Endometrial microvascular endothelial cells (primary cell): ENCODE results near the gene ELL2. TPM values are rescaled to one million over a fixed set of nuclear protein-coding genes. Genes with fewer than 3 reads are reported as not detected.

Experiments
- in situ Hi-C: cut with HindIII; loops from 2 replicates; pipeline ENCODE4 v1.10.0; 2017; ENCODE audit warnings: low sequenced_read_pairs, low pct_unique_long_range_greater_than_20kb; ENCODE audit errors: inconsistent ontology term
- total RNA-seq: library from RNA; depleted of rRNA; stranded (reverse); fragments of >200 nt; gene quantifications from one replicate; pipeline ENCODE4 v1.2.3, GENCODE V29; 2015; ENCODE audit errors: inconsistent ontology term

ELL2 gene
- total RNA-seq, 1 donor from 2014 or later: 47.2 TPM

DNA sequence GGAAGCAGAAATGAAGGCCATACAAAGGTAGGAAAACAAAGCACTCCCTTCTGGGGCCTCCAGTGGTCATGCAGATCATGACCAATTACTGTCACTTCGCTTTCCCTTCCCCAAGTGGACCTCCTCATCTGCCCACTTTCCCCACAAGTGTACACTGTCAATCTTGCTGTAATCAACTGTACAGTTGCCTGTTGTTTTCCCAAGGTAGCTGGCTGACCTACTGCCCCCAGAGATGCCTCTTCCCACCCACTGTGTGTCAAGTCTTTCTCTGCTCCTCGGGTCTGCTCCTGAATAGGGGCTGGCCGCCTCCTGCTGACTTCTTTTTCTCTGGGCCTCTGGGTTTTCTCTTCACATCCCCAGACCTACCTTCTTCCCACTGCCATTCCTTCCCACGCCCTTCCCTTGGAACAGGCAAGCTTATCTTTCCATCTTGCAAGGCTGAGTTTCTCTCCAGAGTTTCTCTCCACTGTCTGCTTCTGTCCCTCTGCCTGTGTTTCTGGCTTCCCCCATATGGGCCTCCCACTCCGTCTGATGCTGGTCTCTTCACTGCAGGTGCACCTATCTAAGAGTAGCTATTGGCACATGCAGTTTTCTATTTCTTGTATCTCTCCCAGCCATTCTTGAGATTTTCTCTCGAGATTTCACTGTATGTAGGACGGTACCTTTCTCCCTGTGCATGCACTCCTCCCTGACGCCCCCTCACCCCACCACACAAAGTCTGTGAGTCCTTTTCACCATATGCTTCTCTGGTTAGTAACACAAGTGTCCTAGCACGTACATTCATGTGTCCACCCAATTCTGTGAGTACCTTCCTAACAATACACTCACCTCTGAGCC lies 2.4 kb downstream of the ELL2 start:
- in situ Hi-C loops: loop anchor here (10.0 kb wide), 1 partner anchor 376 kb away; no protein-coding TSS in a partner anchor

GRCh38 chr5:95958310-95959014 lies 3.2 kb downstream of the ELL2 start:
- in situ Hi-C loops: loop anchor here (10.0 kb wide), 1 partner anchor 376 kb away; no protein-coding TSS in a partner anchor

DNA sequence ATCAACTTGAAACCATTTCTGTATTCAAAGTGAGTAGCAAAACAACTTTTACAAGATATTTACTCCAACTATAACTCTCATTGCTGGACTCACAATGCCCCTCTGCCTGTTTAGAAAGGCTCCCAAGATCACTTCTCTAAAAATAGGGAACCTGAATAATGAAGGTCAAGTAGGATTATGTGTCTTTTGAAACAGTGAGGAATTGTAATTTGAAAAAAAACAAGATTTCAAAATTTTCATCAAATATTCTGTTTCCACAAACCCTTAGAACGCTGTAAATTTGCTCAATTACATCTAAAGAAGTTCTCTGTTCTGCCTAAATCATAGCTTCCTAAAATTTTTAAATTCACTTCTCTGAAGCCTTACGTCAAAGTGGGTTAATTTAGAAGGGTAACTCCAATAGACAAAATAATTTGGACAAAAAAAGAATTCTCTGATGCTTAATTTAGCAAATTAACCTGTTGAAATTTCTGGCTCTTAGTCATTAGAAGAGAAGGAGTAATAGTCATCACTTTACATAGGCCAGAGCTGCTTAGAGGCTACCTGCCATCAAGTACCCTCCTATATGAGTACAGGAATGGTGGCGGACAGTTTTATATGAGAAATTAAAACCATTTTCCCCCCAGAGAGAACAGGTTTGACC lies 4.0 kb downstream of the ELL2 start:
- in situ Hi-C loops: loop anchor here (10.0 kb wide), 1 partner anchor 377 kb away; no protein-coding TSS in a partner anchor

DNA sequence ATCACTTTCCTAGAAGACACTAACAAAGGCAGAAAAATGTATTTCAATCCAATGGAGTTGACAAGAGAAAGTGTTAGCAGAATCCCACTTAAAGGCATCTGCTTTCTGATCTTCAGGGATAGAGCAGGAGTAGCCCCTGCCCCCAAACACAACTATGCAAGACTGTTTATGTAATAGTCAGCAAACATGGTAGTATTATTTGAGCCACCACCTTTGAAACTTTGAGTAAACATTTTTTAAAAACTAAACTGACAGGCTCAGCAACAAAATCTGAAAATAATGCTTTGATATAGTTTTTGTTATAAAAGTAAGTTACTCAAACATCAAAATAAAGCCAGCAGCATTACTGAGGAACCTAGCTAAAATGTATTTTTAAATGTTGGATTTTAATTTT lies 4.8 kb downstream of the ELL2 start:
- in situ Hi-C loops: loop anchor here (10.0 kb wide), 1 partner anchor 378 kb away; no protein-coding TSS in a partner anchor

GRCh38 chr5:95956021-95956899 lies 5.4 kb downstream of the ELL2 start:
- in situ Hi-C loops: loop anchor here (10.0 kb wide), 1 partner anchor 379 kb away; no protein-coding TSS in a partner anchor

- in situ Hi-C loops: loop anchor here (10.0 kb wide), 1 partner anchor 380 kb away; no protein-coding TSS in a partner anchor
Measured at GRCh38 chr5:95954716-95955115, 6.9 kb downstream of the ELL2 start.

- in situ Hi-C loops: loop anchor here (10.0 kb wide), 1 partner anchor 382 kb away; no protein-coding TSS in a partner anchor
Measured at GRCh38 chr5:95953021-95953702, 8.5 kb downstream of the ELL2 start.

DNA sequence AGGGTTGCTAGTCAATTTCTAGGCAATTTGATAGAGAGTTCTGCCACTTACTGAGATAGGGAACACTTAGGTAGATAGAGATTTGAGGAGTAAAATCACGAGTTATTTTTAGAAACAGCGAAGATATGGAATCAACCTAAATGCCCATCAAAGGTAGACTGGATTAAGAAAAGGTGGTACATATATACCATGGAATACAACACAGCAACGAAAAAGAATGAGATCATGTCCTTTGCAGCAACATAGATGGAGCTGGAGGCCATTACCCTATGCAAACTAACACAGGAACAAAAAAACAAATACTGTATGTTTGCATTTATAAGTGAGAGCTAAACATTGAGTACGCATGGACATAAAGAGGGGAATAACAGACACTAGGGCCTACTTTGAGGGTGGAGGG lies 9.7 kb downstream of the ELL2 start:
- in situ Hi-C loops: loop anchor here (10.0 kb wide), 1 partner anchor 383 kb away; no protein-coding TSS in a partner anchor

GRCh38 chr5:95949810-95950209 lies 11.8 kb downstream of the ELL2 start:
- in situ Hi-C loops: loop anchor here (10.0 kb wide), 1 partner anchor 385 kb away; no protein-coding TSS in a partner anchor

DNA sequence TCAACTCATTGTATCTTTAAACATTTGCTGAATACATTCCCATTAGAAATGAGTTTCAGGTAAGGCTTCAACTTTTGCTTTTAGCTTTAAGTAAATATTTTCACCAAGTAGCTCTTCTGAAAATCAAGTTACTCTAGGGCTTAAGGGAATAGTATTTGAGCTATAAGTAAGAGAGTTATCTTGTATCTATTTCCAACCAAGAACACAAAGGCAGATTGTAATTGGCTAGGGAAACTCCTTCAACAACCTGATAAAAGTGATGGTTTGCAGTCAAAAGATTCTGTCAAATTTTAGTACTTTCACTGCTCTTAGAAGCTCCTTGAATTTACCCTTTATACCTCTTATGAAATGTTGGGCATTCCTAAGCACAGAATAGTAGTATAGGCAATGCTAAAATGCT lies 13.0 kb downstream of the ELL2 start:
- in situ Hi-C loops: no loop called here

- in situ Hi-C loops: no loop called here
Measured at GRCh38 chr5:95946451-95946850, 15.2 kb downstream of the ELL2 start.

DNA sequence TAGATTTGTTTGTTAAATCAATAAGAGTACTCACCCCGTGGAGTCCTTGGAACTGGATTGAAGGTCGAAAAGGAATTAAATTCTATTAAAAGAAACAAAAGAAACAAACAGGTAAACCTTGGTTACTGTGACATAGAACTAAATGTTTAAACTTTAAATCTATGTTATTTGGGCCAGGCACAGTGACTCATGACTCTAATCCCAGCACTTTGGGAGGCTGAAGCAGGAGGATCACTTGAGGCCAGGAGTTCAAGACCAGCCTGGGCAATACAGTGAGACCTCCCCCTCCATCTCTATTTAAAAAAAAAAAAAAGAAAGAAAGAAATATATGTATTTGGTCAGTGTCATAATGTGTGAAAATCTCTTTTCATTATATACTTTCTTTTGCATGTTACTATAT lies 18.7 kb downstream of the ELL2 start:
- in situ Hi-C loops: no loop called here

DNA sequence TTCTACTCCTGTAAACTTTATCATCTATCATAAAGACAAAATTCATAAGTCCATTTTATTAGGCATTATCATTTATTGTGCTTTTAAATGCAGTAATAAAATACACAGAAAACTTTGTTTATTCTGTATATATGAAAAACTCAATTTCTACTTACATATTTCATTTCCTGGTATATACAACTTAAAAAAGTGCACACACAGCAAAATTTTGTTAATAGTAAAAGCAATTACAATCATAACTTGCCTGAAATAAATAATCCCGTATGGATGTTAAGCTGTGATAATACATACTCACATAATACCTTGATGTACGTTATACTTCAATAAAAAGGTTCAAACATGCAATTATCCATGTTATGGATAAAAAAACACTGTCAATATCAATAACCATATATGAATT lies 19.2 kb downstream of the ELL2 start:
- in situ Hi-C loops: no loop called here

GRCh38 chr5:95941756-95942155 lies 19.9 kb downstream of the ELL2 start:
- in situ Hi-C loops: no loop called here

DNA sequence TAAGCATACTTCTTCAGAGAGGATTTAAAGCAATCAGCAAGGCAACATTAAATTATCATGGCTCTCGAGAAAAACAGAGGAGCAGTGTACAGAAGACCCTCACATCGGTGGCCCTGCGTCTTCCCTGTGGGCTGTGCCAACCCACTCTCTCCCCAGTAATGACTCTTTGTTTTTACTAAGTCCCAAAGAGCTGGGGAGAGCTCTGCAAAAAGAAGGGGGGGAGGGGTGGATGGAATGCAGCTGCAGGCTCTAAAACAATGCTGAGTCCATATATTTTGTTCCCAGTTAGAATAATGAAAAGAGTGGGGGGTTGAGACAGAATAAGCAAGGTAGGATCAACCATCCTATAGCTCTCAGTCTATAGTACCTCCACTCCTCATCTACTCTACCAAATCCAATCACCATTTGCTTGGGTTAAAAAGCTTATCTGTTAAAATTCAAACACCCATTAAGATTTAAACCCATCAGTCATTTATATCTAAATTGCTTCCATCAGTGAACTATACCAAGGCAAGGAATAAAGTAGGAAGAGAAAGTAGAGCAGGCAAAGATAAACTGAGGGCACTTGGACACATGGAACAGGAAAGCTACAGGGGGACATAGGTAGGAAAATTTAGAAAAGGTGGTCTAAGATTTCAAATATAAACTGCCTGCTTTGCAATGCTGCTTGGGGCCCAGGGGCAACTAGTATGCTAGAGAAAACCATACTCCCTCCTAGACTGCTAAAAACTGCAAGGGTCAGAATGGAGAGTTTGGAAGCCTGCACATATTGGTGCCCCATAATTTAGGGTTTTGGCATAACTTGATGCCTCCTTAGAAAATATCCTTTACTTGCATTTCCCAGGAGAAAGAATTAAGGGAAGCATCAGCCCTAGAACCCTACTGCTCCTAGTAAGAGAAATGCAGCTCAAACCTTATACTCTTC lies 20.6 kb downstream of the ELL2 start:
- in situ Hi-C loops: no loop called here

DNA sequence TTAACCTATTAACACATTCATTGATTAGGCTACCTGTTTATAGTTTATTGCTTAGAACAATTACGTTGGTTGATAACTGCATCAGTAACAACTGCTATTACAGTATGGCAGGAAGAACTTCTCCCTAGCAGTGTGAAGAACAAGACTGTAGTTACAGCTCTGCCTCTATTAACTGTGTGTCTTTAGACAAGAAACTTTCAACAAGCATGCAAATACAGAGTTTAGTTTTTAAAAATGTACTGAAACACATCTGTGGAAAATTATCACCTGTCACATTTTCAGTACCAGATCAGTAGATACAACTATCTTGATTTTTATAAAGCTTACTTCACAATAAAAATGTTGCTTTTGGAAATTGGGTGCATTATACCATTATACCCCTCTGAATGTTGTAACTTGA lies 22.2 kb downstream of the ELL2 start:
- in situ Hi-C loops: no loop called here

GRCh38 chr5:95938766-95939165 lies 22.9 kb downstream of the ELL2 start:
- in situ Hi-C loops: no loop called here
